Central memory CD8-positive, alpha-beta T cell (primary cell): Measurements from ENCODE around the gene OMA1.
"Not testable (repeated sequence)": the region's sequence is repeated elsewhere in the genome, so short reads cannot be mapped to it uniquely, and the experiment has no call there.

Source experiments
- ATAC-seq: fragments of 150-1000 bp; cut with Tn5 transposase; replicated peaks from 2 replicates; pipeline ENCODE4 v1.10.0; 2022; ENCODE audit warnings: mild to moderate bottlenecking, moderate FRiP score, moderate number of reproducible peaks; ENCODE audit not compliant: poor library complexity, severe bottlenecking; ENCODE audit errors: extremely low read depth
- DNase-seq, 2 donors: peaks; one replicate each; pipeline ENCODE4 v3.0.0; 2021; ENCODE audit warnings: low spot score in 2 of 2
- H3K27ac Mint-ChIP-seq: one replicate; pipeline ENCODE4 v1.8.0; 2022; ENCODE audit warnings: low read depth, mild to moderate bottlenecking, moderate library complexity, mixed read lengths
- H3K27me3 Mint-ChIP-seq: one replicate; pipeline ENCODE4 v1.8.0; 2022; ENCODE audit warnings: mixed read lengths
- H3K36me3 Mint-ChIP-seq: one replicate; pipeline ENCODE4 v1.8.0; 2022; ENCODE audit warnings: mild to moderate bottlenecking, moderate library complexity, mixed read lengths; ENCODE audit not compliant: insufficient read depth
- H3K4me1 Mint-ChIP-seq: one replicate; pipeline ENCODE4 v1.8.0; 2022; ENCODE audit warnings: mixed read lengths
- H3K4me3 Mint-ChIP-seq: one replicate; pipeline ENCODE4 v1.8.0; 2022; ENCODE audit warnings: mild to moderate bottlenecking, moderate library complexity, mixed read lengths
- H3K9me3 Mint-ChIP-seq: one replicate; pipeline ENCODE4 v1.8.0; 2022; ENCODE audit warnings: mixed read lengths

The OMA1 gene

GRCh38 chr1:58543260-58543659 is 3.3 kb downstream of the OMA1 start:
- no peaks in the 10 kb centered on the region for H3K9me3 Mint-ChIP-seq
- DNase-seq (no peak), ATAC-seq (no peak)
- no peaks in the 10 kb centered on the region for H3K27me3 Mint-ChIP-seq
- H3K36me3 Mint-ChIP-seq = peaks cover 14% of the 10 kb centered on the region
- peaks cover 27% of the 10 kb centered on the region for H3K4me1 Mint-ChIP-seq
- H3K27ac Mint-ChIP-seq = no peak overlapping the region
- no peak overlapping the region for H3K4me3 Mint-ChIP-seq

- Mint-ChIP-seq H3K4me3 (no peak overlapping the region), H3K27me3 (no peaks in the 10 kb centered on the region), H3K4me1 (peaks cover 12% of the 10 kb centered on the region), H3K9me3 (no peaks in the 10 kb centered on the region), H3K27ac (no peak overlapping the region), H3K36me3 (peaks cover 5% of the 10 kb centered on the region)
- DNase-seq (no peak), ATAC-seq (no peak)
Observed at GRCh38 chr1:58539553-58539952, 7.0 kb downstream of the OMA1 start.

- H3K4me1 Mint-ChIP-seq = peaks cover 12% of the 10 kb centered on the region
- no peak for DNase-seq
Observed at GRCh38 chr1:58538821-58539220, 7.7 kb downstream of the OMA1 start.

GRCh38 chr1:58531842-58532241 is 14.7 kb downstream of the OMA1 start:
- H3K27ac Mint-ChIP-seq, ATAC-seq, DNase-seq, H3K4me1 Mint-ChIP-seq, H3K4me3 Mint-ChIP-seq, H3K27me3 Mint-ChIP-seq, H3K9me3 Mint-ChIP-seq, H3K36me3 Mint-ChIP-seq: not testable (repeated sequence)

More at GRCh38 chr1:58538821-58539220, 7.7 kb downstream of the OMA1 start:
- Mint-ChIP-seq H3K9me3 (no peaks in the 10 kb centered on the region), H3K4me3 (no peak overlapping the region), H3K36me3 (peaks cover 5% of the 10 kb centered on the region), H3K27ac (no peak overlapping the region), H3K27me3 (no peaks in the 10 kb centered on the region)
- no peak for ATAC-seq

GRCh38 chr1:58529284-58529683 is 17.2 kb downstream of the OMA1 start:
- H3K36me3 Mint-ChIP-seq = peaks cover 12% of the 10 kb centered on the region
- ATAC-seq (no peak), DNase-seq (no peak)
- H3K4me3 Mint-ChIP-seq = no peak overlapping the region
- no peaks in the 10 kb centered on the region for H3K4me1 Mint-ChIP-seq
- no peaks in the 10 kb centered on the region for H3K9me3 Mint-ChIP-seq
- H3K27me3 Mint-ChIP-seq = no peaks in the 10 kb centered on the region
- no peak overlapping the region for H3K27ac Mint-ChIP-seq

GRCh38 chr1:58528518-58528917 is 18.0 kb downstream of the OMA1 start:
- Mint-ChIP-seq H3K9me3 (no peaks in the 10 kb centered on the region), H3K27ac (no peak overlapping the region), H3K4me1 (no peaks in the 10 kb centered on the region), H3K36me3 (peaks cover 16% of the 10 kb centered on the region), H3K27me3 (no peaks in the 10 kb centered on the region), H3K4me3 (no peak overlapping the region)
- DNase-seq (no peak), ATAC-seq (no peak)

GRCh38 chr1:58524353-58524945 is 22.1 kb downstream of the OMA1 start:
- no peak overlapping the region for H3K4me3 Mint-ChIP-seq
- no peaks in the 10 kb centered on the region for H3K9me3 Mint-ChIP-seq
- H3K27me3 Mint-ChIP-seq = no peaks in the 10 kb centered on the region
- ATAC-seq (no peak), DNase-seq (no peak)
- no peak overlapping the region for H3K27ac Mint-ChIP-seq
- no peaks in the 10 kb centered on the region for H3K4me1 Mint-ChIP-seq
- peaks cover 24% of the 10 kb centered on the region for H3K36me3 Mint-ChIP-seq

GRCh38 chr1:58515794-58516401 is 30.6 kb downstream of the OMA1 start:
- no peak overlapping the region for H3K27ac Mint-ChIP-seq
- H3K9me3 Mint-ChIP-seq = no peaks in the 10 kb centered on the region
- ATAC-seq (no peak), DNase-seq (no peak)
- H3K4me1 Mint-ChIP-seq = peaks cover 4% of the 10 kb centered on the region
- H3K36me3 Mint-ChIP-seq = peaks cover 15% of the 10 kb centered on the region
- H3K27me3 Mint-ChIP-seq = no peaks in the 10 kb centered on the region
- H3K4me3 Mint-ChIP-seq = no peak overlapping the region

- H3K4me1 Mint-ChIP-seq = peaks cover 15% of the 10 kb centered on the region
- H3K27ac Mint-ChIP-seq = no peak overlapping the region
- peaks cover 16% of the 10 kb centered on the region for H3K36me3 Mint-ChIP-seq
Observed at GRCh38 chr1:58513956-58514355, 32.6 kb downstream of the OMA1 start.

GRCh38 chr1:58508629-58509028 is 37.9 kb downstream of the OMA1 start:
- peaks cover 31% of the 10 kb centered on the region for H3K36me3 Mint-ChIP-seq
- H3K4me3 Mint-ChIP-seq = no peak overlapping the region
- H3K27ac Mint-ChIP-seq = no peak overlapping the region
- DNase-seq (no peak), ATAC-seq (no peak)
- no peaks in the 10 kb centered on the region for H3K9me3 Mint-ChIP-seq
- H3K4me1 Mint-ChIP-seq = peaks cover 15% of the 10 kb centered on the region
- H3K27me3 Mint-ChIP-seq = no peaks in the 10 kb centered on the region

More at GRCh38 chr1:58513956-58514355, 32.6 kb downstream of the OMA1 start:
- DNase-seq (no peak), ATAC-seq (no peak)
- no peak overlapping the region for H3K4me3 Mint-ChIP-seq
- no peaks in the 10 kb centered on the region for H3K9me3 Mint-ChIP-seq
- H3K27me3 Mint-ChIP-seq = no peaks in the 10 kb centered on the region

- H3K36me3 Mint-ChIP-seq = peaks cover 25% of the 10 kb centered on the region
- no peaks in the 10 kb centered on the region for H3K9me3 Mint-ChIP-seq
- no peaks in the 10 kb centered on the region for H3K27me3 Mint-ChIP-seq
- peaks cover 15% of the 10 kb centered on the region for H3K4me1 Mint-ChIP-seq
- H3K4me3 Mint-ChIP-seq = no peak overlapping the region
- no peak for ATAC-seq
- DNase-seq = no peak
- H3K27ac Mint-ChIP-seq = no peak overlapping the region
Observed at GRCh38 chr1:58505286-58505685, 41.2 kb downstream of the OMA1 start.

- peak overlapping the region; percentile 42 for H3K27ac Mint-ChIP-seq
- H3K4me3 Mint-ChIP-seq = no peak overlapping the region
- peaks cover 6% of the 10 kb centered on the region for H3K4me1 Mint-ChIP-seq
- H3K9me3 Mint-ChIP-seq = no peaks in the 10 kb centered on the region
- DNase-seq (no peak), ATAC-seq (no peak)
- H3K27me3 Mint-ChIP-seq = no peaks in the 10 kb centered on the region
- H3K36me3 Mint-ChIP-seq = peaks cover 14% of the 10 kb centered on the region
Observed at GRCh38 chr1:58502519-58502918, 44.0 kb downstream of the OMA1 start.

- no peaks in the 10 kb centered on the region for H3K9me3 Mint-ChIP-seq
- ATAC-seq (no peak), DNase-seq (no peak)
- H3K36me3 Mint-ChIP-seq = peaks cover 15% of the 10 kb centered on the region
- H3K27ac Mint-ChIP-seq = no peak overlapping the region
- no peak overlapping the region for H3K4me3 Mint-ChIP-seq
- peaks cover 6% of the 10 kb centered on the region for H3K4me1 Mint-ChIP-seq
- no peaks in the 10 kb centered on the region for H3K27me3 Mint-ChIP-seq
Observed at GRCh38 chr1:58500043-58500442, 46.5 kb downstream of the OMA1 start.
